ENCODE measurements around the gene GSG1L2. TPM values are rescaled to one million over a fixed set of nuclear protein-coding genes. Genes with fewer than 3 reads are reported as not detected.

GSG1L2 gene
- polyA plus RNA-seq, 1 experiment: not detected

DNA sequence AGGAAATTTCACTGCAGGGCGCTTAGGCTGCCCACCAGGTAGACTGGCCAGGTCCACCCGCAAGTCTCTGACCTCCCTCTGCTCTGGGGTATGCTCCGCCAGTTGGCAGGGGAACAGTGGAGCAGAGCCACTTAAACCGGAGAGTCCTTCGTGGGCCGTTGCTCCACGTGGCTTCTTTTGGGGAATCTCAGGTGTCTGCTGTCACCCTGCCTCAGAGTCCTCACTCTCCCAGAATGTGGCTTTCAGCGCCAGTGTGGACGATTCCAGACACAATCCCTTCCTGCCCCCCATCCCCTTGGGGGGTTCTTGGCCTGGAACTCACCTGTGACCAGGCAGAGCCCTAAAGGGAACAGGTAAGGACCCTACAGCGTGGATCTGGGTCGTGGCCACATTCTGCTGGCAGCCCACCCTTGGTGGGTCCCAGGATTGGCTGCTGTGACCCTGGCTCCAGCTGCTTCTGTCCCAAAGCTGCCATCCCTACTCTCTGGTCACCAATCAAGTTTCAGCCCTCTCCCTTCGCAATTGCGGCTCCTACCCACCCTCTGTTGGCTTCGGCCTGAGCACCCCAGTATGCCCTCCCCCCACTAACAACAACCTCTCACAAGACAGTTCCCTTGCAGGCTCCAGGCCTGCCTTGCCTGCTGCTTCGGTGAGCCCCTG is 52.7 kb downstream of the GSG1L2 start:
- CTCF ChIA-PET: interaction anchor here (1.0 to 3.1 kb wide), 4 partner anchors 10 to 192 kb away, joined by 4 to 14 read pairs (median 5); partner anchors contain the start of gene CFAP52
- DNase-seq (ENCODE audit: low read depth): no peak
- Histone ChIP-seq H3K36me3 (ENCODE audit: control insufficient read depth, insufficient read depth, low read length) (no peaks in the 10 kb centered on the region), H3K4me3 (ENCODE audit: low read depth, low read length) (no peak overlapping the region), H3K27me3 (ENCODE audit: control insufficient read depth, insufficient read depth, low read length) (no peaks in the 10 kb centered on the region)
- TF ChIP-seq, protein P1, sequence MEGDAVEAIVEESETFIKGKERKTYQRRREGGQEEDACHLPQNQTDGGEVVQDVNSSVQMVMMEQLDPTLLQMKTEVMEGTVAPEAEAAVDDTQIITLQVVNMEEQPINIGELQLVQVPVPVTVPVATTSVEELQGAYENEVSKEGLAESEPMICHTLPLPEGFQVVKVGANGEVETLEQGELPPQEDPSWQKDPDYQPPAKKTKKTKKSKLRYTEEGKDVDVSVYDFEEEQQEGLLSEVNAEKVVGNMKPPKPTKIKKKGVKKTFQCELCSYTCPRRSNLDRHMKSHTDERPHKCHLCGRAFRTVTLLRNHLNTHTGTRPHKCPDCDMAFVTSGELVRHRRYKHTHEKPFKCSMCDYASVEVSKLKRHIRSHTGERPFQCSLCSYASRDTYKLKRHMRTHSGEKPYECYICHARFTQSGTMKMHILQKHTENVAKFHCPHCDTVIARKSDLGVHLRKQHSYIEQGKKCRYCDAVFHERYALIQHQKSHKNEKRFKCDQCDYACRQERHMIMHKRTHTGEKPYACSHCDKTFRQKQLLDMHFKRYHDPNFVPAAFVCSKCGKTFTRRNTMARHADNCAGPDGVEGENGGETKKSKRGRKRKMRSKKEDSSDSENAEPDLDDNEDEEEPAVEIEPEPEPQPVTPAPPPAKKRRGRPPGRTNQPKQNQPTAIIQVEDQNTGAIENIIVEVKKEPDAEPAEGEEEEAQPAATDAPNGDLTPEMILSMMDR (IDR thresholded peaks at IDR 0.05; ENCODE audit: insufficient read depth, low read depth, low read length): no peak
- POLR2A ChIA-PET: no interaction called here

DNA sequence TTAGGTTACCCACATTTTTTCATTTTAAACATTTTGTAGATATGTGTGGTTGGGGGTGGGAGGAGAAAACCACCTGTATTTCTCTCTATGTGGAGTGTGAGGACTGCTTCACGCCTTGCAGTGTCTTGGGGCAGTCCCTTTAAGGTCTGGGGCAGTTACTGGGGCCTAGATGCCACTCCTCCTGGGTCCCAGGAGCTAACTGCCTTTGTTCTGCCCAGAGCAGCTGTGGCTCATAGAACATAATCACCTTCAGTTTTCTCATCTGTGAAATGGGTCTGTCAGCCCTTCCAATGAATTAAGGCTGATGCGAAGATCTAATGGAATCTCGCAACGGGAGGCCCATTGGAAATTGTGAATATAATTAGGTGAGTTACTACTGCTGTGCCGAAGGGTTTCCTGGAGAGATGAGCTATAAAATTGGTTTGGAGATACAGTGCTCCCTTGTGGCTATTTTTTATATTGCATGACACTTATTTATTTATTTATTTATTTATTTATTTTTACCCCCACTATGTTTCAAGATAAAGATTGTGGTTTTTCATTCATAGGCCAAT is 53.4 kb downstream of the GSG1L2 start:
- TF ChIP-seq, protein P1 (IDR thresholded peaks at IDR 0.05; ENCODE audit: insufficient read depth, low read depth, low read length): peak; percentile 41; the same call in 1 of the 2 replicates
- Histone ChIP-seq H3K27me3 (ENCODE audit: control insufficient read depth, insufficient read depth, low read length) (no peaks in the 10 kb centered on the region), H3K36me3 (ENCODE audit: control insufficient read depth, insufficient read depth, low read length) (no peaks in the 10 kb centered on the region), H3K4me3 (ENCODE audit: low read depth, low read length) (no peak overlapping the region)
- CTCF ChIA-PET: interaction anchor here (1.0 to 3.1 kb wide), 4 partner anchors 9 to 191 kb away, joined by 4 to 14 read pairs (median 5); partner anchors contain the start of gene CFAP52
- no peak for DNase-seq (ENCODE audit: low read depth)
- POLR2A ChIA-PET: no interaction called here

DNA sequence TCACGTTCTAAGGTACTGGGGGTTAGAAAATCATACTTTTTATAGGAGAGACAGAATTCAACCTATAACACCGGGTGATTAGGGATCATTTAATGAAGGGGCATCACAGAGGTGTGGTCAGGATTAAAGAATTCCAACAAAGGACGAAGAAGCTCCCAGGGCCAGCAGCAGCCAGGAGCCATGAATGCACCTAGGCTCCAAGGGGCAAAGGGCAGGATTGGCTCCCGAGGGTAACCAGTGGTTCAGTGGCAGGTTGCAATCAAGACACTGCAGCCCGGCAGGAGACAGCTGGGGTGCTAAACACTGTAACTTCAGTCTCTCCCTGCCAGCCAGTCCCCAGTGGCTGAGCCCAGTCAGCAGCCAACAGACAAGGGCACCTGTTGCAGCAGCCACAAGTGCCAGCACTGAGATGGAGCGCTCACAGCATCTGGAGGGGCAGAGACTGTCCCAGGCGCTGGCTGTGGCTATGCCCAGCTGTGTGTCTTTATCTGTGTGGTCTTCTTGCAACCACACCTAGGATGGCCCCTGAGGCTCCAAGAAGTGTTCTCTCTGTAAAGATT is 54.4 kb downstream of the GSG1L2 start:
- DNase-seq (ENCODE audit: low read depth): no peak
- no peaks in the 10 kb centered on the region for H3K36me3 ChIP-seq (ENCODE audit: control insufficient read depth, insufficient read depth, low read length)
- ChIA-PET CTCF (interaction anchor here (1.4 to 3.1 kb wide), 2 partner anchors 8 to 39 kb away, joined by 4 to 14 read pairs; no protein-coding TSS in a partner anchor), POLR2A (no interaction called here)
- H3K27me3 ChIP-seq (ENCODE audit: control insufficient read depth, insufficient read depth, low read length): no peaks in the 10 kb centered on the region
- TF ChIP-seq, protein P1 (IDR thresholded peaks at IDR 0.05; ENCODE audit: insufficient read depth, low read depth, low read length): no peak
- H3K4me3 ChIP-seq (ENCODE audit: low read depth, low read length): no peak overlapping the region

DNA sequence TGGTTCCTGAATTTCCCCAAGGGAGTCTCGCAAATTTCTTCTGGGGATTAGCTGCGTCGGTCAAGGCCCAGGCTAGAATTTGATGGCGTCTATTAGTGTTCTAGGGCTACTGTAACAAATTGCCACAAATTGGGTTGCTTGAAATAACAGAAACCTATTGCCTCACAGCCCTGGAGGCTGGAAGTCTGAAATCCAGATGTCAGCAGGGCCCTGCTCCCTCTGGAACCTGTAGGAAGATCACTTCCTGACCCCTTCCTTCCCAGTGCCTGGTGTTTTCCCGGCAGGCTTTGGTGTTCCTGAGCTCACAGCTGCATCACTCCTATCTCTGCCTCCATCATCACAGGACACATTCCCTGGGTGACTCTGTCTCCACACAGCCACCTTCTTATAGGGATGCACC is 54.9 kb downstream of the GSG1L2 start:
- H3K36me3 ChIP-seq (ENCODE audit: control insufficient read depth, insufficient read depth, low read length): no peaks in the 10 kb centered on the region
- TF ChIP-seq, protein P1 (IDR thresholded peaks at IDR 0.05; ENCODE audit: insufficient read depth, low read depth, low read length): no peak
- ChIA-PET POLR2A (no interaction called here), CTCF (no interaction called here)
- no peaks in the 10 kb centered on the region for H3K27me3 ChIP-seq (ENCODE audit: control insufficient read depth, insufficient read depth, low read length)
- no peak overlapping the region for H3K4me3 ChIP-seq (ENCODE audit: low read depth, low read length)
- no peak for DNase-seq (ENCODE audit: low read depth)

DNA sequence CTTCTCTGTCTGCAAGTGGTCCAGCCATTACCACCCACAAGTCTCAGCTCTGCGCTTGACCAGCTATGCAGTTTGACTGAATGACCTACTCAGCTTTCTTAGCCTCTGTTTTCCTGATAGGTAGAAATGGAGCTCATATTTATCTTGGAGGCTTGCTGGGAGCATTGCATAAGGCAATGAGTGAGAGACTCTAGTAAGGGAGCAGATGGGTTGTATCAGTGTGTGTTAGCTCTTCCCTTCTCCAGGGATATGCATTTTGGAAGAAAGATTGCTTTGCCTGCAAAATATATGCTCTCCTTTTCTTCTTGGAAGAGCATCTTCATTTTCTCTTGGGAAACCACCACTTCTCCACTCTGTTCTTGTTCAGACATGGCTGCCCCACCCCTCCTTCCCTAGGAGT is 56.6 kb downstream of the GSG1L2 start:
- POLR2A ChIA-PET: no interaction called here
- TF ChIP-seq, protein P1 (IDR thresholded peaks at IDR 0.05; ENCODE audit: insufficient read depth, low read depth, low read length): no peak
- Histone ChIP-seq H3K27me3 (ENCODE audit: control insufficient read depth, insufficient read depth, low read length) (no peaks in the 10 kb centered on the region), H3K36me3 (ENCODE audit: control insufficient read depth, insufficient read depth, low read length) (no peaks in the 10 kb centered on the region), H3K4me3 (ENCODE audit: low read depth, low read length) (no peak overlapping the region)
- no peak for DNase-seq (ENCODE audit: low read depth)
- CTCF ChIA-PET: no interaction called here
